AG04449 (cell line): ENCODE data around the gene NLGN1.

Experiments
- CTCF ChIA-PET: fragments of 350-600 bp; formaldehyde crosslinking; extraction: SDS; loops from one replicate; lab custom pipeline; 2021; ENCODE audit warnings: antibody characterized with exemption; lab: Yijun Ruan, JAX
- POLR2A ChIA-PET: fragments of 400-600, 350-600 bp; formaldehyde crosslinking; extraction: SDS; loops from one replicate; lab custom pipeline; 2020; ENCODE audit warnings: antibody characterized with exemption, inconsistent platforms; lab: Yijun Ruan, JAX
- DNase-seq: peaks from one replicate; pipeline ENCODE4 v3.0.0-alpha.2; 2010; ENCODE audit warnings: low read depth, low spot score
- H3K4me3 ChIP-seq: 2 replicates; pipeline ENCODE4 v1.5.1; 2011; ENCODE audit warnings: low read depth, mild to moderate bottlenecking, control low read depth, low read length
- CTCF ChIP-seq: IDR thresholded peaks from one replicate; pipeline ENCODE4 v1.5.1; 2011; ENCODE audit warnings: mild to moderate bottlenecking, moderate library complexity, low read length, control low read depth, inconsistent platforms; ENCODE audit not compliant: insufficient read depth; ENCODE audit errors: missing control alignments

Gene NLGN1

GRCh38 chr3:174146008-174146407 lies 748.5 kb downstream of the NLGN1 start:
- CTCF ChIA-PET, result no interaction called here
- no peak overlapping the region for H3K4me3 ChIP-seq
- POLR2A ChIA-PET, result no interaction called here
- TF ChIP-seq CTCF, result no peak
- no peak for DNase-seq

- DNase-seq, result no peak
- TF ChIP-seq CTCF, result no peak
- H3K4me3 ChIP-seq, result no peak overlapping the region
- POLR2A ChIA-PET, result no interaction called here
- CTCF ChIA-PET, result no interaction called here
Measured at GRCh38 chr3:174147798-174148197, 750.3 kb downstream of the NLGN1 start.

GRCh38 chr3:174153871-174154270 lies 756.3 kb downstream of the NLGN1 start:
- TF ChIP-seq CTCF, result no peak
- CTCF ChIA-PET, result no interaction called here
- H3K4me3 ChIP-seq, result no peak overlapping the region
- no peak for DNase-seq
- POLR2A ChIA-PET, result no interaction called here

- ChIA-PET CTCF (no interaction called here), POLR2A (no interaction called here)
- H3K4me3 ChIP-seq, result no peak overlapping the region
- no peak for TF ChIP-seq CTCF
- DNase-seq, result no peak
Measured at GRCh38 chr3:174156200-174156599, 758.7 kb downstream of the NLGN1 start.

- ChIA-PET POLR2A (no interaction called here), CTCF (interaction anchor here (0.6 kb wide), 1 partner anchor 866 kb away, joined by 3 read pairs; no protein-coding TSS in a partner anchor)
- H3K4me3 ChIP-seq, result no peak overlapping the region
- DNase-seq, result no peak
- TF ChIP-seq CTCF, result no peak
Measured at GRCh38 chr3:174158674-174159073, 761.1 kb downstream of the NLGN1 start.

GRCh38 chr3:174159604-174160003 lies 762.1 kb downstream of the NLGN1 start:
- POLR2A ChIA-PET, result no interaction called here
- CTCF ChIA-PET, result no interaction called here
- no peak overlapping the region for H3K4me3 ChIP-seq
- no peak for TF ChIP-seq CTCF
- DNase-seq, result no peak
